Measurements from ENCODE around the gene GNAL. TPM values are rescaled to one million over a fixed set of nuclear protein-coding genes. Genes with fewer than 3 reads are reported as not detected.

GNAL gene
- total and polyA plus RNA-seq, 2 of the 4 experiments (the other 2 are of a cell fraction), result 0.15 to 0.36 TPM

GRCh38 chr18:11871501-11871900, 182.4 kb downstream of the GNAL start:
- no peak overlapping the region for H2BK20ac ChIP-seq (ENCODE audit: low read depth, low read length)
- H3K4me1 ChIP-seq (ENCODE audit: control insufficient read depth, insufficient read depth, low read length), result no peaks in the 10 kb centered on the region
- intact Hi-C loops (cut with micrococcal nuclease), result no loop called here
- WGBS, 2 experiments (ENCODE audit: extremely low coverage in 2 of 2, insufficient read length in 1 of 2), result no CpG with 5 or more reads among the region's 5 CpGs
- no peak overlapping the region for H2AK9ac ChIP-seq (replicated peaks; ENCODE audit: low read depth, low read length, poor library complexity)
- no peak overlapping the region for H2AFZ ChIP-seq (replicated peaks; ENCODE audit: low read length, poor library complexity)
- in situ Hi-C loops (cut with MboI; ENCODE audit: low sequenced_read_pairs), result no loop called here
- ATAC-seq (ENCODE audit: low read depth) (no peak), DNase-seq (no peak)
- CTCF ChIA-PET, result interaction anchor here (1.1 kb wide), 1 partner anchor 21 kb away, joined by 3 read pairs; the partner anchor contains the start of gene CHMP1B
- no peak overlapping the region for H2BK5ac ChIP-seq (ENCODE audit: low read depth, low read length, poor library complexity, severe bottlenecking)
- H4K20me1 ChIP-seq (ENCODE audit: insufficient read depth, low read length), result no peaks in the 10 kb centered on the region
- no peak overlapping the region for H3K18ac ChIP-seq (ENCODE audit: low read depth, low read length)
- no peak overlapping the region for H2BK15ac ChIP-seq (ENCODE audit: low read depth, low read length)
- no peak overlapping the region for H3K9ac ChIP-seq (ENCODE audit: low read depth, low read length)
- no peak overlapping the region for H3K14ac ChIP-seq (replicated peaks; ENCODE audit: low read depth, low read length)
- no peak overlapping the region for H2BK120ac ChIP-seq (ENCODE audit: low read depth, low read length)
- no peak overlapping the region for H3K27ac ChIP-seq (ENCODE audit: insufficient read depth, low read length)
- H2AK5ac ChIP-seq (ENCODE audit: low read depth, low read length), result no peak overlapping the region
- H3K9me3 ChIP-seq (ENCODE audit: control insufficient read depth, insufficient read depth, low read length), result no peaks in the 10 kb centered on the region
- dilution Hi-C loops (cut with HindIII; ENCODE audit: low sequenced_read_pairs, unreplicated experiment), result no loop called here
- no peak overlapping the region for H3K4me2 ChIP-seq (ENCODE audit: low read depth, low read length)
- no peak overlapping the region for H3K23ac ChIP-seq (ENCODE audit: low read depth, low read length)
- H3K56ac ChIP-seq (ENCODE audit: extremely low read depth, insufficient read depth, low read length), result no peak overlapping the region
- H4K5ac ChIP-seq (ENCODE audit: low read depth, low read length), result no peak overlapping the region
- H3K79me1 ChIP-seq (ENCODE audit: low read depth in 1 of 2, low read length in 2 of 2), result no peaks in the 10 kb centered on the region
- H3K4me3 ChIP-seq (ENCODE audit: insufficient read depth, low read depth, low read length), result no peak overlapping the region
- no peak for TF ChIP-seq BHLHE40 (IDR thresholded peaks at IDR 0.05; ENCODE audit: low read depth, low read length)
- TF ChIP-seq SMC3 (IDR thresholded peaks at IDR 0.05; ENCODE audit: low read depth, low read length), result no peak
- BruUV-seq (replicated peaks), result no TSS peak
- H3K27me3 ChIP-seq (ENCODE audit: control insufficient read depth, insufficient read depth, low read length), result no peaks in the 10 kb centered on the region
- H3K36me3 ChIP-seq (ENCODE audit: control insufficient read depth, insufficient read depth, low read length), result no peaks in the 10 kb centered on the region
- no peak overlapping the region for H4K8ac ChIP-seq (ENCODE audit: low read depth in 2 of 2, low read length in 2 of 2)
- no peak overlapping the region for H3K4ac ChIP-seq (ENCODE audit: low read depth, low read length)
- POLR2A ChIA-PET (ENCODE audit: unreplicated experiment), result no interaction called here
- H3K9me1 ChIP-seq (ENCODE audit: insufficient read depth, low read length), result no peaks in the 10 kb centered on the region
- no peak overlapping the region for H4K91ac ChIP-seq (ENCODE audit: insufficient read depth, low read depth, low read length)
